MG63 (cell line): ENCODE measurements around the gene TBC1D4. TPM values are rescaled to one million over a fixed set of nuclear protein-coding genes. Genes with fewer than 3 reads are reported as not detected.

Experiments used
- DNase-seq: peaks from one replicate; pipeline ENCODE4 v3.0.0-alpha.2; 2020
- H3K27me3 ChIP-seq: fragments of 250-450 bp; sonication (Bioruptor Pico); 2 replicates; pipeline ENCODE4 v1.5.1; 2020; ENCODE audit warnings: mild to moderate bottlenecking, moderate library complexity
- H3K36me3 ChIP-seq: fragments of 250-450 bp; sonication (Bioruptor Pico); 2 replicates; pipeline ENCODE4 v1.5.1; 2020; ENCODE audit warnings: mild to moderate bottlenecking, moderate library complexity
- H3K4me3 ChIP-seq: fragments of 250-450 bp; sonication (Bioruptor Pico); 2 replicates; pipeline ENCODE4 v1.5.1; 2020; ENCODE audit warnings: mild to moderate bottlenecking, moderate library complexity
- H3K9me3 ChIP-seq: fragments of 250-450 bp; sonication (Bioruptor Pico); 2 replicates; pipeline ENCODE4 v1.5.1; 2020; ENCODE audit warnings: mild to moderate bottlenecking, moderate library complexity
- total RNA-seq: library from RNA; depleted of rRNA; stranded (reverse); fragments of >200 nt; shearing (Covaris generic); gene quantifications from 2 replicates; pipeline ENCODE4 v1.2.3, GENCODE V29; 2014; ENCODE audit warnings: low replicate concordance

Gene TBC1D4
- total RNA-seq, 1 experiment from 2014 or later, result 9.2 TPM

- DNase-seq, result no peak
- Histone ChIP-seq H3K9me3 (no peaks in the 10 kb centered on the region), H3K4me3 (no peak overlapping the region), H3K36me3 (no peaks in the 10 kb centered on the region), H3K27me3 (no peaks in the 10 kb centered on the region)
Measured at GRCh38 chr13:75341028-75341427, 140.9 kb downstream of the TBC1D4 start.

- DNase-seq, result no peak
- no peaks in the 10 kb centered on the region for H3K27me3 ChIP-seq
- no peaks in the 10 kb centered on the region for H3K36me3 ChIP-seq
- H3K9me3 ChIP-seq, result no peaks in the 10 kb centered on the region
- H3K4me3 ChIP-seq, result no peak overlapping the region
Measured at GRCh38 chr13:75339635-75340374, 142.2 kb downstream of the TBC1D4 start.

DNA sequence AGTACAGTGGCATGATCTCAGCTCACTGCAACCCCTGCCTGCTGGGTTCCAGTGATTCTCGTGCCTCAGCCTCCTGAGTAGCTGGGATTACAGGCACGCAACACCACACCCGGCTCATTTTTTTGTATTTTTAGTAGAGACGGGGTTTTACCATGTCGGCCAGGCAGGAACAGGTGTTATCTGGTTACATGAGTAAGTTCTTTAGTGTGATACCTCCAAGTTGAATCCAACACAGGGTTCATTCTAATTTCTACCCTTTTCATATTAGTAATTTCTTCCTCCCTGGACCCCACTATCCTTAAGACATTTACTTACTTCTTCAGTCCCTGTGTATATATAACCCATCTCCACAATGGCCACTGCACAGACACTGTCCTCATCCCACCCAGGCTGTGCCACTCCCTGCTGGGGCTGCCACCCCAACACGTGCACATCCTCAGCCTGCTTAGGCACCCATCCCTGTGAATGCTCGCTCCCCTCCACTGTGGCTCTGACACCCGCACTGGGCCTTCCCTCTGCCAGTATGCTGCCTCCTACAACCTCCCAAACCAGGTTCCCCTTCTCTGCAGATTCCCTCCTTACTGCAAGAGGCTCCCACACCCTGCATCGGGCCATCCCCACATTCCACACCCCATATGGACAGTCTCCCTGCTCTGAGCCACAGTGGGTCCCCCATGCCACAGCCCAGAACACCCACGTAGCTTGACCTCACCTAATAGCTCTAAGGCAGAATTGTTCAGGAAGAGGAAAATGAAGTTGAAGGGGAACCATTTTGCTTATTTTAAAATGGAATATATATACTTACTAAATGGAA lies 147.1 kb downstream of the TBC1D4 start:
- DNase-seq, result no peak
- no peaks in the 10 kb centered on the region for H3K36me3 ChIP-seq
- H3K27me3 ChIP-seq, result no peaks in the 10 kb centered on the region

DNA sequence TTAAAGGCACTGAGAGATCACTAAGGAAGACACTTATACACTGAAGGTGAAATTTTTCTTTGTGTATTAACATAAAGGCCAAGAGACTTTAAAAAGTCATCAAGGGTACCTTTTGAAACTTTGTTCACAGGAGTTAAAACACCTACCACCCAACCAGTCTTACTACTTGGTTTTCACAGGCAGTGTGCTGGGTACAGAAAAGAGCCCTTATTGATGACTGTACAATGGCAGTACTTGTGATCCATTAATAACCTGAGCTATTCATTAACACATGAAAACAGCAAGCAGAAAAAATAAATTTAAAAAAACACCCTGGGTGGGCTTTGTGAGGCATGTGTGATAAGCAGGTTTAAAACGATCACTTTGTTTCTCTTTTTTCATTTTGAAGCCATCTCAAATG lies 148.9 kb downstream of the TBC1D4 start:
- no peaks in the 10 kb centered on the region for H3K9me3 ChIP-seq
- H3K27me3 ChIP-seq, result no peaks in the 10 kb centered on the region
- no peak overlapping the region for H3K4me3 ChIP-seq
- DNase-seq, result no peak
- H3K36me3 ChIP-seq, result no peaks in the 10 kb centered on the region

More for the DNA sequence above, 147.1 kb downstream of the TBC1D4 start:
- Histone ChIP-seq H3K4me3 (no peak overlapping the region), H3K9me3 (no peaks in the 10 kb centered on the region)

DNA sequence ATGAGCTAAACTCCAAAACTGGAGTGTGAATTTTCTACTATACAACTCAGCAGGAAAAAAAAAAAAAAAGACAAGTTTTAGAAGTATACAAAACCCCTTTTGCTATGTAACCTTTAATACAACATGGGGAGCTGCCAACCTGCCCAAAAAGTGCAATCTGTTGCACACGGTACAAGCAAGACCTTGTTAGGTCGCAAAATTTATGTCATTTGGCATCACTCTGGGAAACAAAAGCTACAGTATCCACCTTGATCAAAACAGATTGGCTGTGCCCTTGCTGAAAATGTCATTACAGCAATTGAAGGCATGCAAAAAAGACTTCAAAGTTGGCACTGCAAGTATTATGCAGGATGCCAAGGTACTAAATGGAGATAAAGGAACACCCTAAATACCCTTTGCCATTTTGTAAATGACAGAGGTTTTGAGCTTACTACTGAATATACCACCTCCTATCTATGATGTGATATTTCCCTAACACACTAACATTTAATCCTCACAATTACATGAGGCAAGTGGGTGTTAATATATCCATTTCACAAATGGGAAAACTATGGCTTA lies 150.1 kb downstream of the TBC1D4 start:
- no peak for DNase-seq
- no peak overlapping the region for H3K4me3 ChIP-seq
- no peaks in the 10 kb centered on the region for H3K9me3 ChIP-seq
- no peaks in the 10 kb centered on the region for H3K36me3 ChIP-seq
- no peaks in the 10 kb centered on the region for H3K27me3 ChIP-seq

DNA sequence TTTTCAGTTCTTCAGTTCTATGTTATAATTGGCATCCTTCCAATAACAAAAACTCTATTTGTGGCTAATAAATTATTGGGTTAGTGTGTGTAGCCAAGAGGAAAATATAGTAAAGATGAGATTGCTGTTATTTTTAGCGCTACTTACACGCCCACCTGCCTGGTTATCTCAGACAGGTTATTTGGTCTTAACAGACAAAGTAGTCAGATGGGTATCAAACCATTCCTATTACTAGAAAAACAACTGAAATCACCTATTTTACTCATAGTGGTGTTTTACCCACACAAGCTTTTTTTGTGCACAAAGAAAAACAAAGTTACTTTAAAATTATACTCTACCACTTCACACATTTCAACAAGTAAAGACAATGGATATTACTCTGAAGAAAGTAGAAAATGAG lies 151.2 kb downstream of the TBC1D4 start:
- H3K36me3 ChIP-seq, result no peaks in the 10 kb centered on the region

DNA sequence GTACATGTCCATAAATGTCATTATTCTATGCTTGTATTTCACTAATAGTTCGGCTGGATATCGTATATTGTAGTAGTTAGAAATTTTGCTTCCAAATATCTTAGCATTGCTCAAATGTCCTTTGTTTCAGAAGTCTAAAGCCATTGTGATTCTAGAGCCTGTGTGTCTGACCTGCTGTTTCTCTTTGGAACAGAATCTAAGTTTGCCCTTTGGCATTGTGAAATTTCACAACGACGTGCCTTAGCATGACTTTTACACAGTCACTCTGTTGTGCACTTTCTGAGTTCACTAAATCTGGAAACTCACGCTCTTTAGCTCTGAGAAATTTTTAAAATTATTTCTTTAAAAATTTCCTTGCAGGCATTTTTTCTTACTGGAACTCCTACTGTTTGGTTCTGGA lies 152.2 kb downstream of the TBC1D4 start:
- DNase-seq, result no peak
- Histone ChIP-seq H3K27me3 (no peaks in the 10 kb centered on the region), H3K36me3 (no peaks in the 10 kb centered on the region), H3K4me3 (no peak overlapping the region), H3K9me3 (no peaks in the 10 kb centered on the region)

More for the DNA sequence above, 151.2 kb downstream of the TBC1D4 start:
- no peak overlapping the region for H3K4me3 ChIP-seq
- no peak for DNase-seq
- no peaks in the 10 kb centered on the region for H3K27me3 ChIP-seq
- H3K9me3 ChIP-seq, result no peaks in the 10 kb centered on the region

DNA sequence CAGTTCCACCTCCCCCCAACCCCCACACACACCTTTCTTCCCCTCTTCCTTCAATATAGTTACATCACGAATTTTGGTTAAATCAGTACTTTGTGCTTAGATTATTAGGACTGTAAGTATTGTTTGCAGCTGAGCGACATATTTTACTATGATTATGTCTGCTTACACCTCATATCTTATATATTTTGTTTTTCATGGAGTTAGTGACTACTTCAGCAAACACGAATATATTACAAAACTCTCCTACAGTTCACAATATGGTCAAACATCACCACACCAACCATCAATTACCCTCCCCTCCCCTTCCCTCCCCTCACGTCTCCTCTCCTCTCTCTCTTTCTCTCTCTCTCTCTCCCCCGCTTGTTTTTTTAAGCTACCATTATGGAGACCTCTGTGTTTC lies 152.9 kb downstream of the TBC1D4 start:
- H3K9me3 ChIP-seq, result no peaks in the 10 kb centered on the region
- no peaks in the 10 kb centered on the region for H3K36me3 ChIP-seq
- H3K27me3 ChIP-seq, result no peaks in the 10 kb centered on the region
- H3K4me3 ChIP-seq, result no peak overlapping the region
- no peak for DNase-seq

GRCh38 chr13:75327135-75327510 lies 154.8 kb downstream of the TBC1D4 start:
- H3K9me3 ChIP-seq, result no peaks in the 10 kb centered on the region
- DNase-seq, result no peak
- no peaks in the 10 kb centered on the region for H3K36me3 ChIP-seq
- no peaks in the 10 kb centered on the region for H3K27me3 ChIP-seq
- no peak overlapping the region for H3K4me3 ChIP-seq

DNA sequence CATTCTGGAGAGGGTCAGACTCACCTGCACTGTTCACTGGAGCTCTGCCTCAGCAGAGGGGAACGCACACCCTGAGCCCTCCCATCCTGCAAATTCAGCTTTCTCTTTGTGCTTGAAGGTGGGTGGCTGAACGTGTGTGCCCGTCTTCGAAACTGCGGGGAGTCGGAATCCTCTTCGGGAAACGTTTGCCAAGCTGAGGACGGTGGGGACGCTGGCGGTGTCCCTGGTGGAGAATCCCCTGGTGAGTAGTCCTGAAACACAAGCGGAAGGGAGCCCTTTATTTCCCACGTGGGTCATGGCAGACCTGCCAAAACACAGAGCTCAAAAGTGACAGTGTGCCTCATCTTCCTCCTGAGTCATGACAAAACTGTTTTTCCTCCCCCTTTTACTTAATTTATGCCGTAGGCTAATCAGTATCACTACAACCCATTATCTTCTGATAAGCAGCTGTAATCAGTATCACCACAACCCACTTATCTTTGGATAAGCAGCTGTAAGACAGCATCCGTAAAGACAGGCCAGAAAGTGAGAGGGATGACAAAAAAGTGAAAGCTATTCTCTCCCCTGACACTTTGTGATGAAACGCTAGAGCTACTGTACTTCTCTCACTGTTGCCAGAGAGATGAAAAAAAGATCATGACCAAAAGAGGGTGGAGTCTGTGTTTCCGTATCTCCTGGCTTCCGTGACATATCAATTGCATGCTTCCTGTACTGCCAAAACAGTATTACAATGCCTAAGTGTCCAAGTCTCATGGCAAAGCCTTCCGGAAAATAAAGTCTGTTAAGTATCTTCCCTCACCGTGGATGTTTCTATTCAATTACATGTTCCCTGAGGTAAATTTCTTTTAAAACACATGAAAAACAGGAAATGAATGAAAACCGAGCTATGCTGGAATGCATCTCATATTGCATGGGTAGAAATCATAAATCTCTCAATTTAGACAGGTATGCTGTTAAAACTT lies 155.5 kb downstream of the TBC1D4 start:
- Histone ChIP-seq H3K36me3 (no peaks in the 10 kb centered on the region), H3K27me3 (no peaks in the 10 kb centered on the region), H3K4me3 (no peak overlapping the region), H3K9me3 (no peaks in the 10 kb centered on the region)
- no peak for DNase-seq

DNA sequence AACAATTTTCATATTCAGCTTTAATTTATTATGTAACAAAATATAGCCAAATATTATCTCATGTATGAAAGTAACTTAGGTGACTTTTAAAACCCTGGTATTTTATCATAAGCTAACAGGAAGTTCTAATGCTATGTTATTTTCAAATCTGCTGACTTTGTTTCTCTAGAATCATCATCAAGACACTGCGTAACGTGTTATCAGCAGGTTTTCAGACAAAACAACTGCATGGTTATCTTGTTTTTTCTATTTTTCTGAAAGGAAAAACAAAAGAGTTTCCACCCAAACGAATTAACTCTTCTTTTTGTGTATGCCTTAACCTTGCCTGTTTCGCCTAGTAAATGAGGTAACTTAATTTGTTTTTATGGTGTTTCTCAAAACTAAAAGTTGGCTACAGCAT lies 156.3 kb downstream of the TBC1D4 start:
- DNase-seq, result no peak
- Histone ChIP-seq H3K27me3 (no peaks in the 10 kb centered on the region), H3K36me3 (no peaks in the 10 kb centered on the region), H3K4me3 (no peak overlapping the region), H3K9me3 (no peaks in the 10 kb centered on the region)

DNA sequence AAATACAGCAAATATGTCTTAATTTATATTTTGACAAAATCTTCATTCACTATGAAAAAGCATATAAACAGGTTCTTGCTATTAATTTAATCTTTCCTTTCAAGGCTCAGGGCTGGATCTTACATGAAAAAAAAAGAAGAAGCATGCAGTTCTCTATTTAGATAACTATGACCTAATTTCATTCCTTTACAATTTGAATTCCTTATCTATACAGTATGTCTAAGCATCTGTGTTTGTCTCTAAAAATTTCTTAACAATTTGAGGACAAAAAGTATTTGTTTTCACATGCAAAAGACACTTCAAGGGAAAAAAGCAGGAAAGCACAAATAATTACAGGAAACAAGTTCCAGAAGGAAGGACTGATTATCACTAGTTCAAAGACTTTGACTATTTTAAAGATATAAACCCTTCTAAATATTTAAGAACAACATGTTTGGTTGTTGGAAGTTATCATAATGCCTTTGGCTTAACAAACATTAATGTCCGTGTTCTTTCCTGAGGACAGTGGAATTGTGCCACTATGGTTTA lies 157.5 kb downstream of the TBC1D4 start:
- Histone ChIP-seq H3K4me3 (no peak overlapping the region), H3K27me3 (no peaks in the 10 kb centered on the region), H3K36me3 (no peaks in the 10 kb centered on the region), H3K9me3 (no peaks in the 10 kb centered on the region)
- no peak for DNase-seq

GRCh38 chr13:75321084-75321483 lies 160.9 kb downstream of the TBC1D4 start:
- DNase-seq, result no peak
- no peaks in the 10 kb centered on the region for H3K36me3 ChIP-seq
- H3K4me3 ChIP-seq, result no peak overlapping the region
- no peaks in the 10 kb centered on the region for H3K27me3 ChIP-seq
- no peaks in the 10 kb centered on the region for H3K9me3 ChIP-seq

GRCh38 chr13:75319254-75319653 lies 162.7 kb downstream of the TBC1D4 start:
- H3K27me3 ChIP-seq, result no peaks in the 10 kb centered on the region
- no peak for DNase-seq
- no peaks in the 10 kb centered on the region for H3K36me3 ChIP-seq
- H3K4me3 ChIP-seq, result no peak overlapping the region
- H3K9me3 ChIP-seq, result no peaks in the 10 kb centered on the region

GRCh38 chr13:75318138-75318833 lies 163.7 kb downstream of the TBC1D4 start:
- DNase-seq, result no peak
- H3K27me3 ChIP-seq, result no peaks in the 10 kb centered on the region
- no peaks in the 10 kb centered on the region for H3K9me3 ChIP-seq
- no peaks in the 10 kb centered on the region for H3K36me3 ChIP-seq
- no peak overlapping the region for H3K4me3 ChIP-seq

DNA sequence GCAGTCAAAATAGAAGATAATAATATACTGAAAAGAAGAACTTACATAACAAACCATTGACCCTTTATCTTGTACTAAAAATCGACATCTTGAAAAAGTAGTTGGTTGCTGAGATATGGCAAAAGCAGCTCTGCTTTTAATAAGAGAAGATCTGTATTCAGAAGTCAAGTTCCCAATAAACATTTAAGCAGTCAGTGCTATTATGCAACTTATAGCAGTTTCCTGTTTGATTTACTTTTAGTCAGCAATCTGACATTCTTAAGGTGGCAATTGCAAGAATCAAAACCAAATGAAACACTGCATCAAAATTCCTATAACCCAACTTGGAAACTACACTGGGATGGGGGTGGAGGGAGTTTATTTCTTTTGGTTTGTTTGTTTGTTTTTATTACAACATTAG lies 165.5 kb downstream of the TBC1D4 start:
- Histone ChIP-seq H3K27me3 (no peaks in the 10 kb centered on the region), H3K36me3 (no peaks in the 10 kb centered on the region), H3K4me3 (no peak overlapping the region), H3K9me3 (no peaks in the 10 kb centered on the region)
- no peak for DNase-seq
